NCI-H510A treated with DMSO at 0.1 percent for 48 hours (cell line): ENCODE results near the gene KLHL30.
A peak's percentile ranks its signal among the peaks of the same experiment; 100 is the strongest.

Experiments
- DNase-seq: peaks from one replicate; lab custom pipeline; 2025; lab: John Stamatoyannopoulos, UW

KLHL30 gene

DNA sequence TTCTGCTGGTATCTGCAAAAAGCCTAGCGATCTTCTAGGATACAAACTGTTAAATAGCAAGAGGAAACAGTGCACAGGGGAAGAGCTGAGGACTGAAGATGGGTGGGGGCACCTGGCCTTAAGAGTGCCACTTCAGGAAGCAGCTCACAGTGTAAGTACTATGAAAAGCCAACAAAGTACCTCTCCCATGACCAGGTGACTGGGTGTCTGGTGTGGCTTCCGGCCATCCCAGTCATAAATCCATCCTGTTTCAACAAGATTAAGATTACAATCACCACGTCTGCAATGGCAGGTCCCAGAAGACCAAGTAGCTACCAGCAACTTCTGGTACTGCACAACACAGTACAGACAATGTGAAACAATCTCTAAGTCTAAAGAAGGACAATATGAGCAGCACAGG, 36.2 kb downstream of the KLHL30 start:
- peak; percentile 96 for DNase-seq

DNA sequence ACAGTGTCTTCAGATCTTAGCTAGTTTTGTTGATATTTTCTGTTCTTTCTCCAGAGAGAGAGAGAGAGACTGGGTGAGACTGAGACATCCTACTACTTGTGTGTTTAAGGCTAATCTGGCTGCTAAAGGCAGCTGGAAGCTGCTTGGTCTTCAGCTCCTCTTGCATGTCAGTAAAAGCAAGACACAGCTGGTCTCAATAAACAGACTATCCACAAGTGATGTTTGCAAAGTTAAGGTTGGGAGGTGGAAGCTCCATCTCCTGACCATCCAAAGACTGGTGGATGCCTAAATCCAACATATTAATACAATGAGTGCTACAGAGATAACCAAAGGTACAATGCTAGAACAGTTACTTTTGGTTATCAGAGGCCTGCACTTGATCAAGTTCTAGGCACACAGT, 38.1 kb downstream of the KLHL30 start:
- DNase-seq = peak; percentile 19

DNA sequence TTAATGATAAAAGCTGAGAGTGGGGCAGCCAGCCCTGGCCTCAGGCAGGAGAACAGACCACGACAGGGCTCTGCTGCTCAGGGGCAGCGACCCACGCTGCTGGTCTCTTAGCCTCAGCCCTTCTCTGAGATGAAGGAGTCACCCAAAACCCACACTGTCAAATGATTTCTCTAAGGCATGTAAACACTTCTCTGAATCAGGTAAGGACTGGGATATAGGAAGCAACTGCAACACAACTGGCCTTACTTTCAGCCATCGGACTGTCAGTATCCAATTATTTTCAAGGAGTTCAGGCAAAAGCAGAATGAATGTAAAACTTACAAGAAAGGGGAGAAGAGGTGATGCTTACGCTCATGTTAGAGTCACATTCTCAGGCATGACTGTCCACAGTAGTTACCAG, 42.1 kb downstream of the KLHL30 start:
- no peak for DNase-seq

DNA sequence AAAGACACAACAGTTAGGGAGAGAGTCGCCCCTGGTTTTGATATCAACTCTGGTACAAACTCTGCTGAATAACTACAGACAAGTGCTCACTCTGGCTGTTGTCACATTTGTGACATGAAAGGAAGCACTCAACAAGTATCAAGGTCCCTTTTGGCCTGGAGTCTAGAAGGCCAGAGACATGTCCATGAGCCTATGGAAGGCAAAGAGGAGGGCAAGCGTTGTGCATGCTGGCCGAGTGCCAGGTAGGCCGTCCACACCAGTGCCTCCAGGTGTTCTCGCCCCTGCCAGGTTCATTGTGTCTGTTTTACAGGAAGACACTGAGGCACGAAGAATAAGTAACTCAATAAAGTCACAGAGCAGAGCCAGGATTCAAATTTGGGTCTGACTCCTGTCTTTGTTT, 43.9 kb downstream of the KLHL30 start:
- peak; percentile 29 for DNase-seq

DNA sequence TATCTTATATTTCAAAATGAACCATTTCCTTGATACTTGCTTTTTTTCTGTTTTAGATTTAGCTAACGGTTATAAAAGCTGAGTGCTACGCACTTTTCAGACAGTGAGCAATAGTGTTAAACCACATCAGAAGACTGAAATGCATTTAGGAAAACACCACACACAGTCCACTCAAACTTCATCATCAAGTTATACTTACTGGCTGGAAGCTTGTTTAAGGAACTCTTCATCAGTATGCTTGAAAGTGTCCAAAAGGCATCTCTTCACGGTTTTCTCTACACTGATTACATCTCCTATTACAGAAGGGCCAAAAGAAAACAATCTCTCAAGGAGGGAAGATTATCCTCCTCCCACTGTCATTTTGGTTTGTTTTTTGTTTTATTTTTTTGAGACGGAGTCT, 45.4 kb downstream of the KLHL30 start:
- DNase-seq = no peak

DNA sequence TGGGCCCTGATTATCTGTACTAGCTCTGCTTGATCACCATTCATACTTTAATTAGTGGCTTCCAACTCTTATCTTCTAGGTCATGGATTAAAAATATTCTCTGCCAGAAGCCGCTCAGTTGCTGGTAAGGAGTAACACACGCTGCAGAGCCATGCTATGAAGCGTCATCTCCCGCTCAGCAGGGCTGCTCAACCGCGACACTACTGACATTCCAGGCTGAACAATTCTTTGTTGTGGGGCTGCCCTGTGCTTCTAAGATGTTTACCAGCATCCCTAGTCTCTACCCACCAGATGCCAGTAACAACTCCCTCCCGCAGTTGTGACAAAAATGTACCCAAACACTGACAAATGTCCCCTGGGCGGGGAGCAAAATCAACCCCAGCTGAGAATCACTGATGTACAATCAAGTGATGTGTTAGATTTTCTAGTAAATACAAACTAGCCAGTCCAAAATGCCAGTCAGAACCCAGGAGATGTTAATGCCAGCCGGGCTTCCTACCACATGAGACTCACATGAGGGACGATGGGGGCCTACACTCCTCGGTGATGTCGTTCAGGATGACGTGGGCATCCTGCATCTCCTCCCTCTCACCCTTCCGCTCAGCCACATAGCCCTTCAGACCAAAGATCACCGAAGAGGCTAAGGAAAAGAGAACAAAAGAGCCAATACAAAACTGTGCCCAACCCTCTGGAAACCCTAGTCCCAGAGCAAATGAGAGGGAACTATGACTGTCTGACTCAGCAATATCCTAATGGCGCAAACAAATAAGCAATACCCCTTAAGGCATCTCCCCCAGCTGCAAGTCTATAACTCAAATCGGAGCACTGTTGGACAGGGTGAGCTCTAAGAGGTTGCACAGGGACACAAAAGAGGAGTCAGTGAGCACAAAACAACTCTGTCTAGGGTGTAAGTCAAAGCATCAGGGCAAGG, 49.4 kb downstream of the KLHL30 start:
- no peak for DNase-seq

DNA sequence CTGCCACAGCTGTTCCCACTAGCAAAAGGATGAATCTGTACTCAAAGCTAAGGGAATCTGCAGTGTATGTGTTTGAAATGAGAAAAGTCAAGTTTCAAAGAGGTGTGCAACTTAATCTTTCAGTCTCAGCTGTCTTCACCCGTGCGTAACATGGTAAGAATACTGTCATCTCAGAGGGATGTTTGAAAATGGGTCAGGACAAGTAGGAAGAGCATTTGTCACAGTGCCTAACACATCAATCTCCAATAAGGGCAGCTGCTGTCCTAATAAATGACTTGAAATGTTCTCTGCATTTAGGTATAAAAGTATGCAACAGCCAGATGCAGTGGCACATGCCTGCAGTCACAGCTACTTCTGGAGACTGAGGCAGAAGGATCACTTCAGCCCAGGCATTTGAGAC, 52.0 kb downstream of the KLHL30 start:
- DNase-seq = no peak
